ENCODE results near the gene VEZF1. TPM values are rescaled to one million over a fixed set of nuclear protein-coding genes. Genes with fewer than 3 reads are reported as not detected.

The VEZF1 gene
- total RNA-seq, 2 donors from 2014 or later: 65.9 to 77.1 TPM

DNA sequence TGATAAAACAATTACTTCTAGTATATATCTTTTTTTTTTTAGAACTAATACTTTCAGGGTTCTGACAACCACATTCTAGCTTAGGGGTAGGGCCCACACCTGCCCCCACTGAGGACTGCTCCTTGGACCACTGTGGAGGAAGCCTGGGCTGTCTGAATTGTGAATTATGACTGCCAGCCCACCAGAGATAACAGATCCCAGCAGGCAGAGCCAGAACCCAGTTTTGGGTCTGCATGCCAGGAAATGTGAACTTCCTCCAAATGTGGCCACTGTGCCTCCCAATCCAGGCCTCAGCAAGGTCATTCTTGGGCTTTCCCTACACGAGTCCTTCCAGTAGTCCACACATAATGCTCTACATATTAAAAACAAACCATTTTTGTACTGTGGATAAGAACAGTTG, 15.9 kb downstream of the VEZF1 start:
- peaks cover 29% of the 10 kb centered on the region for H3K36me3 ChIP-seq
- DNase-seq (ENCODE audit: low spot score): no peak
- no peak for TF ChIP-seq CTCF (IDR thresholded peaks at IDR 0.05)
- H3K27ac ChIP-seq: peak overlapping the region; percentile 11 to 58
- H3K27me3 ChIP-seq: no peaks in the 10 kb centered on the region
- H3K4me3 ChIP-seq: no peak overlapping the region
- H3K9me3 ChIP-seq: no peaks in the 10 kb centered on the region
- H3K4me1 ChIP-seq: peaks cover 0 to 24% of the 10 kb centered on the region in 2 donors

GRCh38 chr17:57971572-57971971, 16.5 kb downstream of the VEZF1 start:
- peak overlapping the region in 1 of 2 donors; percentile 58 for H3K27ac ChIP-seq
- peaks cover 23% of the 10 kb centered on the region for H3K36me3 ChIP-seq
- H3K9me3 ChIP-seq: no peaks in the 10 kb centered on the region
- DNase-seq (ENCODE audit: low spot score): no peak
- no peaks in the 10 kb centered on the region for H3K27me3 ChIP-seq
- no peak for TF ChIP-seq CTCF (IDR thresholded peaks at IDR 0.05)
- H3K4me1 ChIP-seq: peaks cover 0 to 24% of the 10 kb centered on the region in 2 donors
- no peak overlapping the region for H3K4me3 ChIP-seq

DNA sequence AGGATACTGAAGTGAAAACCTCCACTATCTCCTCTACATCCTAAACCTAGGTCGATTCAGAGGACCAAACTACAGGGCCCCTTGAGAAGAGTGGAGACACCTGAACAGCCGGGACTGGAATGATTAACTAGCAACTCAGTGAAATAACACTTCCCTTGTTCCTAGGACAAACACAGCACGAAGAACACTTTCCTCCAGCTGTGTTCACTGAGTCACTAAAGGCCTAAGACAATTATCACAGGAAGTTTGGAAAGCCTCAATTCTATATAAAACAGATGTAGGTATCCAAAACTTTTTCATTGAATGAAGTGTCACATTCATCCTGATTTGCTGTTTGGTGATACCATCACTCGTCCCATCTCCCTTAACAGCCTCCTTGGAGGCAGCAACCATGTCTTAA, 17.3 kb downstream of the VEZF1 start:
- no peak overlapping the region for H3K27ac ChIP-seq

GRCh38 chr17:57968456-57968855, 19.6 kb downstream of the VEZF1 start:
- H3K27me3 ChIP-seq: no peaks in the 10 kb centered on the region
- TF ChIP-seq CTCF (IDR thresholded peaks at IDR 0.05): no peak
- no peaks in the 10 kb centered on the region for H3K9me3 ChIP-seq
- no peak overlapping the region for H3K27ac ChIP-seq
- H3K4me1 ChIP-seq: peaks cover 0 to 8% of the 10 kb centered on the region in 2 donors
- DNase-seq (ENCODE audit: low spot score): no peak
- no peak overlapping the region for H3K4me3 ChIP-seq
- no peaks in the 10 kb centered on the region for H3K36me3 ChIP-seq

More for the DNA sequence above, 17.3 kb downstream of the VEZF1 start:
- Histone ChIP-seq H3K4me1 (peaks cover 0 to 23% of the 10 kb centered on the region in 2 donors), H3K9me3 (no peaks in the 10 kb centered on the region), H3K27me3 (no peaks in the 10 kb centered on the region), H3K36me3 (peaks cover 14% of the 10 kb centered on the region), H3K4me3 (no peak overlapping the region)
- DNase-seq (ENCODE audit: low spot score): no peak
- TF ChIP-seq CTCF (IDR thresholded peaks at IDR 0.05): no peak

DNA sequence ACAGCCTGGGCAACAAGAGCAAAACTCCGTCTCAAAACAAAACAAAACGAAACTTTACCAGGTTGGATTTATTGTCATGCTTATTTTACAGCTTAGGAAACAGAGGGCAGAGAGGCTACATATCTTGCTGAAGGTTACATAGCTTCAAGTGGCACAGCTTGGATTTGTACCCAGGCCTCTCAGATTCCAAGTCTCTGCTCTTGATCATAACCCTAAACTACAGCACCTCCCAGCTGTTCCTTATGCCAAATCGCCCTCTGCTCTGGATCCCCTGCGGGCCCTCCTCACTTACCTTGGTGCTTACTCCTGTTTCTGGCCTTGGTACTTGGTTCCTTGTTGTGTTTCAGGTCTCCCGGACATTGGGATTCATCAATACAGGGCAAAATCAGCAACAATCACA, 21.2 kb downstream of the VEZF1 start:
- Histone ChIP-seq H3K4me1 (peaks cover 0 to 3% of the 10 kb centered on the region in 2 donors), H3K27ac (no peak overlapping the region), H3K4me3 (no peak overlapping the region), H3K9me3 (no peaks in the 10 kb centered on the region), H3K27me3 (no peaks in the 10 kb centered on the region), H3K36me3 (no peaks in the 10 kb centered on the region)
- no peak for DNase-seq (ENCODE audit: low spot score)
- no peak for TF ChIP-seq CTCF (IDR thresholded peaks at IDR 0.05)

DNA sequence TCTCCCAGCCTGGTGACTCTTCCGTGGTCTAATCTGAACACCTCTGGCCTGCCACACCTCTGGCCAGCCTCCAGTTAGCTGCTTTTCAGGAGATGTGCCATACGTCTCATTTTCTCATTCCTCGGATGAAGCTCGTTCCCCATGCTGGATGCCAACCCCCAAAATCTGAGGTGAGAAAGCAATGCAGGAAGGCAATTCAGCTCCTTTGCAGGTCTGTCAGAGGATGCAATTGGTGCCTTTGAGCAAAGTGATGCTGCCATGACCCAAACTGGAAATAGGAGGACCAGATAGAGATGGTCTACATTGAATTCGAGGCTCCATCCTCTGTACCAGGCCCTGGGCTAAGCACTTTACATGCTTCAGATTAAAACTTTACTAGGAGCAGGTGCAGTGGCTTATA, 21.8 kb downstream of the VEZF1 start:
- Histone ChIP-seq H3K27ac (no peak overlapping the region), H3K9me3 (no peaks in the 10 kb centered on the region), H3K36me3 (no peaks in the 10 kb centered on the region), H3K27me3 (no peaks in the 10 kb centered on the region), H3K4me3 (no peak overlapping the region), H3K4me1 (no peaks in the 10 kb centered on the region)
- no peak for DNase-seq (ENCODE audit: low spot score)
- no peak for TF ChIP-seq CTCF (IDR thresholded peaks at IDR 0.05)

Data from right atrium auricular region (tissue), 2 donors.